ENCODE results near the gene HMOX1. TPM values are rescaled to one million over a fixed set of nuclear protein-coding genes. Genes with fewer than 3 reads are reported as not detected.

Gene HMOX1
- polyA plus RNA-seq, 1 donor (not counting 4 experiments of a cell fraction or from before 2014, with no cell fraction given): 1.5 TPM

DNA sequence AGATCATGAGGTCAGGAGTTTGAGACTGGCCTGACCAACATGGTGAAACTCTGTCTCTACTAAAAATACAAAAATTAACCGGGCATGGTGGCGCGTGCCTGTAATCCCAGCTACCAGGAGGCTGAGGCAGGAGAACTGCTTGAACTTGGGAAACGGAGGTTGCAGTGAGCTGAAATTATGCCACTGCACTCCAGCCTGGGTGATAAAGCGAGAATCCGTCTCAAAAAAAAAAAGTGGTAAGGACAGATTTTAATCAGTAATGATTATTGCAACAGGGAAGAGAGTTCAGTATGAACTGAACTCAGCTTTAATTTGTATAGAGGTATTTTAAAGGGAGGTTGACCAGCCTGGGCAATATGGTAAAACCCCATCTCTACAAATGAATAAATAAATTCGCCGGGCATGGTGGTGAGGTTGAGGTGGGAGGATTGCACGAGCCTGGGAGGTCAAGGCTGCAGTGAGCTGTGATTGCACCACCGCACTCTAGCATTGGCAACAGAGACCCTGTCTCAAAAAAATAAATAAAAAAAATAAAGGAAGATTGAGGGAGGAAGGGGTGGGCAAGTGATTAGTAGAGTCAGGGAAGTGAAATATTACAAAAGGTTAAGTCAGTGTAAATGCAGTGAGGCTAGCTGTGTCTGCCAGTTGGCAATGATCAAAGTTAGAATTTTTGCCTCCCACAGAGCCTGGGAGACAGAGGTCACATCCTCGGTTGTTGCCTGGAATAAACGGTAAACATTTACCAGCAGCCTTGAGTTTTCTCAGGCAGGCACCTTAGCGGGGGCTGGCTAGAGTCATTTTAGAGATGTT, 16.4 kb downstream of the HMOX1 start:
- Histone ChIP-seq H3K9ac (ENCODE audit: control insufficient read depth, extremely low read depth, insufficient read depth, low read length) (no peak overlapping the region), H3K4me2 (ENCODE audit: control insufficient read depth, extremely low read depth, insufficient read depth, low read depth, low read length) (no peak overlapping the region), H3K9me1 (ENCODE audit: control insufficient read depth, extremely low read depth, insufficient read depth, low read length) (no peaks in the 10 kb centered on the region), H3K27me3 (ENCODE audit: control insufficient read depth, extremely low read depth, insufficient read depth, low read length) (no peaks in the 10 kb centered on the region), H3K36me3 (ENCODE audit: control insufficient read depth in 2 of 2, extremely low read depth in 1 of 2, insufficient read depth in 2 of 2, low read length in 2 of 2) (peaks cover 4 to 8% of the 10 kb centered on the region in 2 experiments), H3K4me1 (ENCODE audit: control insufficient read depth, extremely low read depth, insufficient read depth, low read length) (peaks cover 14% of the 10 kb centered on the region), H3K79me2 (ENCODE audit: control insufficient read depth, insufficient read depth, low read length) (peaks cover 2% of the 10 kb centered on the region), H3K27ac (ENCODE audit: control insufficient read depth, insufficient read depth, low read length) (no peak overlapping the region), H3K4me3 (ENCODE audit: control insufficient read depth in 2 of 3, extremely low read depth in 1 of 3, insufficient read depth in 2 of 3, low read depth in 1 of 3, low read length in 3 of 3) (no peak overlapping the region), H3K9me3 (ENCODE audit: control insufficient read depth, low read depth, low read length) (no peaks in the 10 kb centered on the region), H4K20me1 (ENCODE audit: control insufficient read depth, extremely low read depth, insufficient read depth, low read length) (no peaks in the 10 kb centered on the region), H2AFZ (ENCODE audit: control insufficient read depth, low read length) (no peak overlapping the region)
- DNase-seq (ENCODE audit: low read depth, low spot score) (no peak), FAIRE-seq (no peak)
- dilution Hi-C loops (cut with MboI; ENCODE audit: extremely low pct_ligation_motif_present, low sequenced_read_pairs): no loop called here
- TF ChIP-seq EZH2 (IDR thresholded peaks at IDR 0.05; ENCODE audit: low read length): no peak
- TF ChIP-seq, protein P1, sequence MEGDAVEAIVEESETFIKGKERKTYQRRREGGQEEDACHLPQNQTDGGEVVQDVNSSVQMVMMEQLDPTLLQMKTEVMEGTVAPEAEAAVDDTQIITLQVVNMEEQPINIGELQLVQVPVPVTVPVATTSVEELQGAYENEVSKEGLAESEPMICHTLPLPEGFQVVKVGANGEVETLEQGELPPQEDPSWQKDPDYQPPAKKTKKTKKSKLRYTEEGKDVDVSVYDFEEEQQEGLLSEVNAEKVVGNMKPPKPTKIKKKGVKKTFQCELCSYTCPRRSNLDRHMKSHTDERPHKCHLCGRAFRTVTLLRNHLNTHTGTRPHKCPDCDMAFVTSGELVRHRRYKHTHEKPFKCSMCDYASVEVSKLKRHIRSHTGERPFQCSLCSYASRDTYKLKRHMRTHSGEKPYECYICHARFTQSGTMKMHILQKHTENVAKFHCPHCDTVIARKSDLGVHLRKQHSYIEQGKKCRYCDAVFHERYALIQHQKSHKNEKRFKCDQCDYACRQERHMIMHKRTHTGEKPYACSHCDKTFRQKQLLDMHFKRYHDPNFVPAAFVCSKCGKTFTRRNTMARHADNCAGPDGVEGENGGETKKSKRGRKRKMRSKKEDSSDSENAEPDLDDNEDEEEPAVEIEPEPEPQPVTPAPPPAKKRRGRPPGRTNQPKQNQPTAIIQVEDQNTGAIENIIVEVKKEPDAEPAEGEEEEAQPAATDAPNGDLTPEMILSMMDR (optimal IDR thresholded peaks at IDR 0.05 in 1 of 3, IDR thresholded peaks at IDR 0.05 in 1 of 3, conservative IDR thresholded peaks at IDR 0.05 in 1 of 3; ENCODE audit: extremely low read depth in 1 of 3, insufficient read depth in 2 of 3, low read length in 3 of 3): no peak

DNA sequence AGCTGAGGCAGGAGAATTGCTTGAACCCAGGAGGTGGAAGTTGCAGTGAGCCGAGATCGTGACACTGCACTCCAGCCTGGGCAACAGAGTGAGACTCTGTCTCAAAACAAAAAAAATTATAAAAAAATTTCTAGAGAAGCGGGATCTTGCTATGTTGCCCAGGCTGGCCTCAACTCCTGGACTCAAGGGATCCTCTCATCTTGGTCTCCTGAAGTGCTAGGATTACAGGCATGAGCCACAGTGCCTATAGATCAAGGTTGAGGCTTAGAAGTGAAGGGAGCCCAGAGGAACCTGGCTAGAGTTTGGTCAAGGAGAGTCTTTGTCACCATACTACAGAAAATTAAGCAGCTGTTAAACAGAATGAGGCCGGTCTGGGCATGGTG, 17.7 kb downstream of the HMOX1 start:
- dilution Hi-C loops (cut with MboI; ENCODE audit: extremely low pct_ligation_motif_present, low sequenced_read_pairs): no loop called here

More for the DNA sequence above, 17.7 kb downstream of the HMOX1 start:
- Histone ChIP-seq H3K27ac (ENCODE audit: control insufficient read depth, insufficient read depth, low read length) (no peak overlapping the region), H4K20me1 (ENCODE audit: control insufficient read depth, extremely low read depth, insufficient read depth, low read length) (no peaks in the 10 kb centered on the region), H3K4me3 (ENCODE audit: control insufficient read depth in 2 of 3, extremely low read depth in 1 of 3, insufficient read depth in 2 of 3, low read depth in 1 of 3, low read length in 3 of 3) (no peak overlapping the region), H2AFZ (ENCODE audit: control insufficient read depth, low read length) (no peak overlapping the region), H3K27me3 (ENCODE audit: control insufficient read depth, extremely low read depth, insufficient read depth, low read length) (no peaks in the 10 kb centered on the region), H3K9me3 (ENCODE audit: control insufficient read depth, low read depth, low read length) (no peaks in the 10 kb centered on the region), H3K79me2 (ENCODE audit: control insufficient read depth, insufficient read depth, low read length) (peaks cover 2% of the 10 kb centered on the region), H3K9ac (ENCODE audit: control insufficient read depth, extremely low read depth, insufficient read depth, low read length) (no peak overlapping the region), H3K4me1 (ENCODE audit: control insufficient read depth, extremely low read depth, insufficient read depth, low read length) (peaks cover 14% of the 10 kb centered on the region), H3K9me1 (ENCODE audit: control insufficient read depth, extremely low read depth, insufficient read depth, low read length) (no peaks in the 10 kb centered on the region), H3K36me3 (ENCODE audit: control insufficient read depth in 2 of 2, extremely low read depth in 1 of 2, insufficient read depth in 2 of 2, low read length in 2 of 2) (peaks cover 0 to 12% of the 10 kb centered on the region in 2 experiments), H3K4me2 (ENCODE audit: control insufficient read depth, extremely low read depth, insufficient read depth, low read depth, low read length) (no peak overlapping the region)
- no peak for TF ChIP-seq EZH2 (IDR thresholded peaks at IDR 0.05; ENCODE audit: low read length)
- TF ChIP-seq, protein P1 (optimal IDR thresholded peaks at IDR 0.05 in 1 of 3, IDR thresholded peaks at IDR 0.05 in 1 of 3, conservative IDR thresholded peaks at IDR 0.05 in 1 of 3; ENCODE audit: extremely low read depth in 1 of 3, insufficient read depth in 2 of 3, low read length in 3 of 3): no peak
- FAIRE-seq (no peak), DNase-seq (ENCODE audit: low read depth, low spot score) (no peak)
